ENCODE data around the gene RNF125.

The RNF125 gene

GRCh38 chr18:32048507-32049091 is 30.0 kb downstream of the RNF125 start:
- DNase-seq (ENCODE audit: low read depth): no peak
- no peak overlapping the region for H3K4me3 ChIP-seq (ENCODE audit: low read depth, low read length)
- no peak for TF ChIP-seq CTCF (IDR thresholded peaks at IDR 0.05; ENCODE audit: control insufficient read depth, extremely low read depth, insufficient read depth)

GRCh38 chr18:32049393-32050171 is 31.0 kb downstream of the RNF125 start:
- TF ChIP-seq CTCF (IDR thresholded peaks at IDR 0.05; ENCODE audit: control insufficient read depth, extremely low read depth, insufficient read depth): no peak
- DNase-seq (ENCODE audit: low read depth): peak; percentile 39
- H3K4me3 ChIP-seq (ENCODE audit: low read depth, low read length): no peak overlapping the region

- no peak for TF ChIP-seq CTCF (IDR thresholded peaks at IDR 0.05; ENCODE audit: control insufficient read depth, extremely low read depth, insufficient read depth)
- no peak for DNase-seq (ENCODE audit: low read depth)
- no peak overlapping the region for H3K4me3 ChIP-seq (ENCODE audit: low read depth, low read length)
Measured at GRCh38 chr18:32056613-32057358, 38.2 kb downstream of the RNF125 start.

- no peak for DNase-seq (ENCODE audit: low read depth)
- H3K4me3 ChIP-seq (ENCODE audit: low read depth, low read length): no peak overlapping the region
- TF ChIP-seq CTCF (IDR thresholded peaks at IDR 0.05; ENCODE audit: control insufficient read depth, extremely low read depth, insufficient read depth): no peak
Measured at GRCh38 chr18:32057624-32058165, 39.1 kb downstream of the RNF125 start.

- no peak overlapping the region for H3K4me3 ChIP-seq (ENCODE audit: low read depth, low read length)
- no peak for DNase-seq (ENCODE audit: low read depth)
- no peak for TF ChIP-seq CTCF (IDR thresholded peaks at IDR 0.05; ENCODE audit: control insufficient read depth, extremely low read depth, insufficient read depth)
Measured at GRCh38 chr18:32060026-32060425, 41.4 kb downstream of the RNF125 start.

- no peak for DNase-seq (ENCODE audit: low read depth)
- TF ChIP-seq CTCF (IDR thresholded peaks at IDR 0.05; ENCODE audit: control insufficient read depth, extremely low read depth, insufficient read depth): no peak
- H3K4me3 ChIP-seq (ENCODE audit: low read depth, low read length): no peak overlapping the region
Measured at GRCh38 chr18:32067375-32068167, 48.9 kb downstream of the RNF125 start.
